GM08714 (cell line): ENCODE results near the gene WSCD1.

Experiments used
- H3K4me3 ChIP-seq: fragments of 200-500 bp; sonication (Bioruptor generic); 2 replicates; pipeline ENCODE4 v1.5.1; 2014; ENCODE audit warnings: mild to moderate bottlenecking, low read length, inconsistent platforms
- ZNF274 ChIP-seq: IDR thresholded peaks from 2 replicates; pipeline ENCODE4 v1.6.1; 2012; ENCODE audit warnings: mild to moderate bottlenecking, low read depth, low read length

Gene WSCD1

GRCh38 chr17:6070913-6071511 lies 833 bp downstream of the WSCD1 start:
- H3K4me3 ChIP-seq, result no peak overlapping the region
- no peak for TF ChIP-seq ZNF274

GRCh38 chr17:6071528-6072065 lies 1.4 kb downstream of the WSCD1 start:
- TF ChIP-seq ZNF274, result no peak
- H3K4me3 ChIP-seq, result no peak overlapping the region

- no peak overlapping the region for H3K4me3 ChIP-seq
- TF ChIP-seq ZNF274, result no peak
Measured at GRCh38 chr17:6072157-6072556, 2.0 kb downstream of the WSCD1 start.

- no peak for TF ChIP-seq ZNF274
- H3K4me3 ChIP-seq, result no peak overlapping the region
Measured at GRCh38 chr17:6072611-6073010, 2.4 kb downstream of the WSCD1 start.

GRCh38 chr17:6073620-6074019 lies 3.4 kb downstream of the WSCD1 start:
- TF ChIP-seq ZNF274, result no peak
- H3K4me3 ChIP-seq, result no peak overlapping the region

GRCh38 chr17:6075050-6075449 lies 4.9 kb downstream of the WSCD1 start:
- H3K4me3 ChIP-seq, result no peak overlapping the region
- no peak for TF ChIP-seq ZNF274

GRCh38 chr17:6075845-6076244 lies 5.7 kb downstream of the WSCD1 start:
- no peak for TF ChIP-seq ZNF274
- no peak overlapping the region for H3K4me3 ChIP-seq

- no peak overlapping the region for H3K4me3 ChIP-seq
Measured at GRCh38 chr17:6077752-6078151, 7.6 kb downstream of the WSCD1 start.

GRCh38 chr17:6078458-6078871 lies 8.3 kb downstream of the WSCD1 start:
- no peak for TF ChIP-seq ZNF274
- H3K4me3 ChIP-seq, result no peak overlapping the region

More at GRCh38 chr17:6077752-6078151, 7.6 kb downstream of the WSCD1 start:
- TF ChIP-seq ZNF274, result no peak

- H3K4me3 ChIP-seq, result no peak overlapping the region
- TF ChIP-seq ZNF274, result no peak
Measured at GRCh38 chr17:6079155-6079888, 9.1 kb downstream of the WSCD1 start.

- H3K4me3 ChIP-seq, result no peak overlapping the region
- no peak for TF ChIP-seq ZNF274
Measured at GRCh38 chr17:6079960-6080359, 9.8 kb downstream of the WSCD1 start.

GRCh38 chr17:6080711-6081430 lies 10.7 kb downstream of the WSCD1 start:
- no peak for TF ChIP-seq ZNF274

GRCh38 chr17:6082335-6082734 lies 12.2 kb downstream of the WSCD1 start:
- no peak overlapping the region for H3K4me3 ChIP-seq
- TF ChIP-seq ZNF274, result no peak

More at GRCh38 chr17:6080711-6081430, 10.7 kb downstream of the WSCD1 start:
- no peak overlapping the region for H3K4me3 ChIP-seq

GRCh38 chr17:6084311-6085161 lies 14.4 kb downstream of the WSCD1 start:
- no peak overlapping the region for H3K4me3 ChIP-seq
- TF ChIP-seq ZNF274, result no peak
